Stimulated activated CD8-positive, alpha-beta memory T cell treated with anti-CD3 and anti-CD28 coated beads, Interleukin-2, amount 100 ng/mL, for 1 hour (primary cell): ENCODE data around the gene RPA3.

Source experiments
- DNase-seq, 2 donors: peaks; one replicate each; pipeline ENCODE4 v3.0.0-alpha.2; 2020; ENCODE audit warnings: low read depth in 2 of 2

RPA3 gene

GRCh38 chr7:7607010-7607409, 111.4 kb downstream of the RPA3 start:
- no peak for DNase-seq

DNA sequence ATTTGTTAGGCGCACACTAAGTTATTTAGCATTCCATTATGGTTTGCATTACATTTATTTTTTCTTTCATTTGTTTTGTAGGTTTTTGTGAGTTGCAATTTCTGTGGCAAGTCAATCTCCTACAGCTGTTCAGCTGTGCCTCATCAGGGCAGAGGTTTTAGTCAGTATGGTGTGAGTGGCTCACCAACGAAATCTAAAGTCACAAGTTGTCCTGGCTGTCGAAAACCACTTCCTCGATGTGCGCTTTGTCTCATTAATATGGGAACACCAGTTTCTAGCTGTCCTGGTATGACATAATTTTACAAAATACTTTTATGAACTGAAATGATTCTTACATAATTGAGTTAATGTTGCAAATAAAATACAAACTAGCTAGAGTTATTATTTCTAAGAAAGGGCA, 122.2 kb downstream of the RPA3 start:
- DNase-seq: no peak

DNA sequence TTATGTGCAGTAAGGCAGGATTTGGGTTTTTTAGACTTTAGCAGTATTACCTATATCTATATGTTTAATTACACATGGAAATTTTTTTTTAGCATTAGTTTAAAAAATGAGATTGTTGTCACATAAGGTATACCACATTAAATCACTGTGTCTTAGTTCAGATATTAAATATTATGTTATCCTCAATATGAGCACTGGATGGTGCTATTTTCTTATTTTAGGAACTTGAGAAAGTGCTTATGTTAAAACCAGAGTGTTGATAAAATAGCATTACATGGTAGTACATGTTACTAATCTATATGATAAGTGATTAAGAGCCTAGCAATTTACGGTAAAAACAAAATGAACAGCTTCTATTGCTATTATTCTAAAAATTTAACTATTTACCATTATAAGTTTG, 123.0 kb downstream of the RPA3 start:
- no peak for DNase-seq
